Hepatocyte (in vitro differentiated cells): ENCODE data around the gene GPHN.

Source experiments
- CTCF ChIP-seq: fragments of 200-600 bp; sonication (generic); IDR thresholded peaks from 2 replicates; pipeline ENCODE4 v1.5.1; 2016; ENCODE audit warnings: antibody characterized with exemption, mild to moderate bottlenecking; ENCODE audit not compliant: poor library complexity
- EZH2 ChIP-seq: fragments of 200-600 bp; sonication (generic); IDR thresholded peaks from 2 replicates; pipeline ENCODE4 v1.6.1; 2016; ENCODE audit warnings: antibody characterized with exemption, mild to moderate bottlenecking, borderline replicate concordance
- EZH2phosphoT487 ChIP-seq: fragments of 200-600 bp; sonication (generic); IDR thresholded peaks from one replicate; pipeline ENCODE4 v1.6.1; 2018; ENCODE audit warnings: antibody characterized with exemption, mild to moderate bottlenecking, low read depth, moderate library complexity; ENCODE audit not compliant: unreplicated experiment, severe bottlenecking

- TF ChIP-seq CTCF (no peak), EZH2 (no peak), EZH2phosphoT487 (no peak)
Observed at GRCh38 chr14:66998013-66998412, 490.1 kb downstream of the GPHN start.
